ENCODE results near the gene CAVIN2.

The CAVIN2 gene

GRCh38 chr2:191839918-191840804 is 6.7 kb downstream of the CAVIN2 start:
- no peak for DNase-seq

- DNase-seq, result no peak
Observed at GRCh38 chr2:191838526-191838925, 8.4 kb downstream of the CAVIN2 start.

GRCh38 chr2:191836853-191837769 is 9.8 kb downstream of the CAVIN2 start:
- no peak for DNase-seq

- DNase-seq, result no peak
Observed at GRCh38 chr2:191836471-191836852, 10.4 kb downstream of the CAVIN2 start.

GRCh38 chr2:191835539-191836350 is 11.1 kb downstream of the CAVIN2 start:
- DNase-seq, result peak; percentile 44

GRCh38 chr2:191835100-191835499 is 11.8 kb downstream of the CAVIN2 start:
- no peak for DNase-seq

- no peak for DNase-seq
Observed at GRCh38 chr2:191833356-191833755, 13.5 kb downstream of the CAVIN2 start.

GRCh38 chr2:191832668-191833067 is 14.2 kb downstream of the CAVIN2 start:
- DNase-seq, result no peak

GRCh38 chr2:191831410-191831994 is 15.4 kb downstream of the CAVIN2 start:
- DNase-seq, result no peak

- DNase-seq, result no peak
Observed at GRCh38 chr2:191824398-191824797, 22.5 kb downstream of the CAVIN2 start.

GRCh38 chr2:191821078-191821477 is 25.8 kb downstream of the CAVIN2 start:
- DNase-seq, result no peak

- DNase-seq, result no peak
Observed at GRCh38 chr2:191818725-191819350, 28.1 kb downstream of the CAVIN2 start.

- no peak for DNase-seq
Observed at GRCh38 chr2:191818133-191818532, 28.8 kb downstream of the CAVIN2 start.

GRCh38 chr2:191815010-191815409 is 31.9 kb downstream of the CAVIN2 start:
- no peak for DNase-seq

- DNase-seq, result no peak
Observed at GRCh38 chr2:191813943-191814342, 32.9 kb downstream of the CAVIN2 start.

- peak; percentile 59 for DNase-seq
Observed at GRCh38 chr2:191811807-191812602, 34.9 kb downstream of the CAVIN2 start.

- DNase-seq, result no peak
Observed at GRCh38 chr2:191806396-191806795, 40.5 kb downstream of the CAVIN2 start.

- no peak for DNase-seq
Observed at GRCh38 chr2:191804766-191805165, 42.1 kb downstream of the CAVIN2 start.

- no peak for DNase-seq
Observed at GRCh38 chr2:191803007-191803406, 43.9 kb downstream of the CAVIN2 start.

GRCh38 chr2:191802180-191802579 is 44.7 kb downstream of the CAVIN2 start:
- no peak for DNase-seq

GRCh38 chr2:191800874-191801273 is 46.0 kb downstream of the CAVIN2 start:
- DNase-seq, result no peak

Data from fibroblast of skin of back (primary cell).